IMR-90 (cell line): ENCODE data around the gene ZMIZ1. TPM values are rescaled to one million over a fixed set of nuclear protein-coding genes. Genes with fewer than 3 reads are reported as not detected.

Experiments
- ATAC-seq: fragments of 200-7000 bp; cut with Tn5 transposase; 2 replicates; pipeline ENCODE4 v1.9.1; 2020; ENCODE audit warnings: low read depth, mild to moderate bottlenecking, moderate library complexity
- BruUV-seq: library from RNA; stranded (reverse); fragments of 400-500 nt; replicated peaks from 2 replicates; lab custom pipeline; 2021; lab: Mats Ljungman, UMichigan
- CTCF ChIA-PET: fragments of 300-600 bp; formaldehyde crosslinking; extraction: SDS; loops from one replicate; lab custom pipeline; 2021; ENCODE audit warnings: antibody characterized with exemption; lab: Yijun Ruan, JAX
- POLR2A ChIA-PET: fragments of 300-600 bp; sonication (Branson Sonifier 250); formaldehyde crosslinking; loops from one replicate; lab custom pipeline; 2022; ENCODE audit warnings: antibody characterized with exemption; ENCODE audit not compliant: unreplicated experiment; lab: Charles Lee
- DNase-seq: peaks from one replicate; pipeline ENCODE4 v3.0.0; 2013
- H2AFZ ChIP-seq: replicated peaks from 2 replicates; pipeline ENCODE3; 2013; ENCODE audit warnings: low read length, mild to moderate bottlenecking; ENCODE audit not compliant: poor library complexity
- H2AK5ac ChIP-seq: 2 replicates; pipeline ENCODE4 v1.6.1; 2013; ENCODE audit warnings: low read depth, low read length, inconsistent platforms
- H2AK9ac ChIP-seq: replicated peaks from 2 replicates; pipeline ENCODE3; 2013; ENCODE audit warnings: mild to moderate bottlenecking, low read depth, low read length, moderate library complexity; ENCODE audit not compliant: poor library complexity
- H2BK120ac ChIP-seq: 2 replicates; pipeline ENCODE4 v1.6.1; 2013; ENCODE audit warnings: low read depth, low read length, inconsistent platforms
- H2BK15ac ChIP-seq: 3 replicates; pipeline ENCODE4 v1.6.1; 2013; ENCODE audit warnings: low read depth, low read length, inconsistent platforms
- H2BK20ac ChIP-seq: 2 replicates; pipeline ENCODE4 v1.6.1; 2013; ENCODE audit warnings: low read depth, mild to moderate bottlenecking, inconsistent platforms, low read length, moderate library complexity
- H2BK5ac ChIP-seq: 2 replicates; pipeline ENCODE4 v1.6.1; 2013; ENCODE audit warnings: mild to moderate bottlenecking, low read depth, low read length, inconsistent platforms; ENCODE audit not compliant: poor library complexity, severe bottlenecking
- H3K14ac ChIP-seq: replicated peaks from 2 replicates; pipeline ENCODE4 v1.6.1; 2013; ENCODE audit warnings: low read depth, low read length, inconsistent platforms
- H3K18ac ChIP-seq: 2 replicates; pipeline ENCODE4 v1.6.1; 2013; ENCODE audit warnings: low read depth, low read length, control low read depth
- H3K23ac ChIP-seq: 2 replicates; pipeline ENCODE4 v1.6.1; 2013; ENCODE audit warnings: low read depth, low read length, inconsistent platforms
- H3K27ac ChIP-seq: 2 replicates; pipeline ENCODE4 v1.5.1; 2013; ENCODE audit warnings: mild to moderate bottlenecking, control low read depth, low read length; ENCODE audit not compliant: insufficient read depth
- H3K27me3 ChIP-seq: 2 replicates; pipeline ENCODE4 v1.6.1; 2013; ENCODE audit warnings: low read length; ENCODE audit not compliant: control insufficient read depth, insufficient read depth
- H3K36me3 ChIP-seq: 2 replicates; pipeline ENCODE4 v1.6.1; 2013; ENCODE audit warnings: low read length, mixed read lengths; ENCODE audit not compliant: control insufficient read depth, insufficient read depth
- H3K4ac ChIP-seq: 2 replicates; pipeline ENCODE4 v1.6.1; 2013; ENCODE audit warnings: low read depth, low read length, inconsistent platforms
- H3K4me1 ChIP-seq: 2 replicates; pipeline ENCODE4 v1.6.1; 2013; ENCODE audit warnings: low read length, mixed read lengths; ENCODE audit not compliant: control insufficient read depth, insufficient read depth
- H3K4me2 ChIP-seq: 2 replicates; pipeline ENCODE4 v1.6.1; 2013; ENCODE audit warnings: low read depth, mild to moderate bottlenecking, control low read depth, low read length, moderate library complexity
- H3K4me3 ChIP-seq: 2 replicates; pipeline ENCODE4 v1.5.1; 2013; ENCODE audit warnings: low read depth, mild to moderate bottlenecking, control low read depth, low read length, moderate library complexity; ENCODE audit not compliant: insufficient read depth
- H3K56ac ChIP-seq: 2 replicates; pipeline ENCODE4 v1.6.1; 2013; ENCODE audit warnings: low read length, inconsistent platforms; ENCODE audit not compliant: insufficient read depth; ENCODE audit errors: extremely low read depth
- H3K79me1 ChIP-seq, 2 experiments: 2 replicates each; pipeline ENCODE4 v1.6.1; 2013; ENCODE audit warnings: low read length in 2 of 2, inconsistent platforms in 1 of 2, low read depth in 1 of 2
- H3K9ac ChIP-seq: 2 replicates; pipeline ENCODE4 v1.6.1; 2013; ENCODE audit warnings: low read depth, low read length, control low read depth
- H3K9me1 ChIP-seq: 2 replicates; pipeline ENCODE4 v1.6.1; 2013; ENCODE audit warnings: low read length, inconsistent platforms; ENCODE audit not compliant: insufficient read depth
- H3K9me3 ChIP-seq: 2 replicates; pipeline ENCODE4 v1.6.1; 2013; ENCODE audit warnings: low read length; ENCODE audit not compliant: control insufficient read depth, insufficient read depth
- H4K20me1 ChIP-seq: 2 replicates; pipeline ENCODE4 v1.6.1; 2013; ENCODE audit warnings: low read length, inconsistent platforms; ENCODE audit not compliant: insufficient read depth
- H4K5ac ChIP-seq: 2 replicates; pipeline ENCODE4 v1.6.1; 2013; ENCODE audit warnings: mild to moderate bottlenecking, low read depth, low read length, control low read depth
- H4K8ac ChIP-seq, 2 experiments: 2 replicates each; pipeline ENCODE4 v1.6.1; 2013; ENCODE audit warnings: low read depth in 2 of 2, low read length in 2 of 2, control low read depth in 1 of 2, inconsistent platforms in 1 of 2
- H4K91ac ChIP-seq: 2 replicates; pipeline ENCODE4 v1.6.1; 2013; ENCODE audit warnings: low read depth, low read length, inconsistent platforms; ENCODE audit not compliant: insufficient read depth
- CTCF ChIP-seq: conservative IDR thresholded peaks from 2 replicates; pipeline ENCODE4 v1.5.1; 2012; ENCODE audit warnings: mild to moderate bottlenecking, low read depth, low read length, improper control_type of control experiment
- FOS ChIP-seq: fragments of 150-350 bp; IDR thresholded peaks from 2 replicates; pipeline ENCODE4 v1.6.1; 2016; ENCODE audit warnings: low read depth, low read length
- MAFK ChIP-seq: IDR thresholded peaks from 2 replicates; pipeline ENCODE4 v1.6.1; 2012; ENCODE audit warnings: low read depth, low read length, improper control_type of control experiment
- MAZ ChIP-seq: IDR thresholded peaks from 2 replicates; pipeline ENCODE4 v1.6.1; 2012; ENCODE audit warnings: low read depth, mild to moderate bottlenecking, low read length, improper control_type of control experiment, moderate library complexity, borderline replicate concordance
- MXI1 ChIP-seq: IDR thresholded peaks from 2 replicates; pipeline ENCODE4 v1.6.1; 2012; ENCODE audit warnings: low read depth, mild to moderate bottlenecking, low read length, moderate library complexity, borderline replicate concordance
- NFE2L2 ChIP-seq: fragments of 150-350 bp; IDR thresholded peaks from 2 replicates; pipeline ENCODE4 v1.6.1; 2016; ENCODE audit warnings: low read depth, mild to moderate bottlenecking, low read length
- POLR2A ChIP-seq: IDR thresholded peaks from 2 replicates; pipeline ENCODE4 v1.6.1; 2012; ENCODE audit warnings: mild to moderate bottlenecking, low read depth, low read length
- RAD21 ChIP-seq: IDR thresholded peaks from 2 replicates; pipeline ENCODE4 v1.6.1; 2012; ENCODE audit warnings: low read length, improper control_type of control experiment
- RCOR1 ChIP-seq: IDR thresholded peaks from 2 replicates; pipeline ENCODE4 v1.6.1; 2012; ENCODE audit warnings: mild to moderate bottlenecking, low read length, improper control_type of control experiment; ENCODE audit not compliant: insufficient replicate concordance
- RFX5 ChIP-seq: IDR thresholded peaks from 2 replicates; pipeline ENCODE4 v1.8.0; 2012; ENCODE audit warnings: low read depth, mild to moderate bottlenecking, low read length, moderate library complexity
- WGBS, 2 experiments: methylation state at CpG; one replicate each; pipeline versions ENCODE4 v1.1.5 to v1.1.7; 2013; ENCODE audit warnings: missing lambda C conversion rate in 2 of 2; ENCODE audit not compliant: insufficient read length in 1 of 2; ENCODE audit errors: extremely low coverage in 2 of 2; 5-methylcytosine and 5-hydroxymethylcytosine counted together
- dilution Hi-C: fragments of 300-500 bp; cut with HindIII; formaldehyde crosslinking; loops from one replicate; pipeline ENCODE4 v1.14.3; 2018; ENCODE audit warnings: low sequenced_read_pairs; ENCODE audit not compliant: unreplicated experiment
- in situ Hi-C: fragments of 300-500 bp; cut with MboI; formaldehyde crosslinking; loops from 3 replicates; pipeline ENCODE4 v1.14.3; 2019; ENCODE audit warnings: low sequenced_read_pairs, inconsistent platforms, mixed read lengths
- intact Hi-C: fragments of 100-400 bp; cut with micrococcal nuclease; formaldehyde crosslinking; loops from 2 replicates; pipeline ENCODE4 v1.10.0; 2022
- polyA plus RNA-seq, 3 experiments: library from polyadenylated mRNA; depleted of rRNA; stranded (reverse); fragments of >200 nt; gene quantifications; 2 replicates each; pipeline ENCODE4 v1.2.3, GENCODE V29; 2012; ENCODE audit warnings: low replicate concordance in 1 of 3
- total RNA-seq: library from RNA; depleted of rRNA; stranded (reverse); fragments of >200 nt; gene quantifications from 2 replicates; pipeline ENCODE4 v1.2.3, GENCODE V29; 2012

ZMIZ1 gene
- total and polyA plus RNA-seq, 2 of the 4 experiments (the other 2 are of a cell fraction), result 6.6 to 48.7 TPM

- TF ChIP-seq CTCF (no peak), MXI1 (no peak)
Measured at GRCh38 chr10:79178070-79178576, 109.4 kb downstream of the ZMIZ1 start (continued).

- ChIA-PET POLR2A (no interaction called here), CTCF (no interaction called here)
- peak overlapping the region; percentile 47 for H2AFZ ChIP-seq
- peaks cover 59% of the 10 kb centered on the region for H3K9me1 ChIP-seq
- peak; percentile 93 for DNase-seq
- peak overlapping the region; percentile 79 for H3K27ac ChIP-seq
- H4K91ac ChIP-seq, result peak overlapping the region; percentile 94
- H3K9me3 ChIP-seq, result no peaks in the 10 kb centered on the region
- peaks cover 82% of the 10 kb centered on the region for H3K4me1 ChIP-seq
- peak overlapping the region; percentile 94 for H3K23ac ChIP-seq
- no peaks in the 10 kb centered on the region for H3K27me3 ChIP-seq
- peak overlapping the region; percentile 85 for H3K4ac ChIP-seq
- peak; percentile 74 for ATAC-seq
- H3K4me2 ChIP-seq, result peak overlapping the region; percentile 3; the same call in 1 of the 2 replicates
- in situ Hi-C loops (no loop called here), intact Hi-C loops (loop anchor here (2.0 to 5.0 kb wide), 2 partner anchors 20 to 106 kb away; no protein-coding TSS in a partner anchor), dilution Hi-C loops (no loop called here)
- no peak overlapping the region for H3K4me3 ChIP-seq
- 0 out of 2 replicates have a peak overlapping the region, but pooled peaks have one; percentile 22 for H3K9ac ChIP-seq
- peak overlapping the region; percentile 19; the same call in 1 of the 2 replicates for H3K18ac ChIP-seq
- peak overlapping the region; percentile 91 for H2AK9ac ChIP-seq
- no TSS peak for BruUV-seq
- peaks cover 47 to 96% of the 10 kb centered on the region in 2 experiments for H3K79me1 ChIP-seq
- H2BK15ac ChIP-seq, result peak overlapping the region; percentile 79; the same call in 2 of the 3 replicates
- peak overlapping the region; percentile 75 for H2BK120ac ChIP-seq
- no CpG with 5 or more reads among the region's 9 CpGs for WGBS, 2 experiments
- peak overlapping the region; percentile 91 for H3K14ac ChIP-seq
- peak overlapping the region; percentile 73 for H2BK20ac ChIP-seq
- peak overlapping the region; percentile 81 to 89 for H4K8ac ChIP-seq
- peaks cover 12% of the 10 kb centered on the region for H3K36me3 ChIP-seq
- peak overlapping the region; percentile 99 for H2AK5ac ChIP-seq
- H4K20me1 ChIP-seq, result peaks cover 57% of the 10 kb centered on the region
- peak overlapping the region; percentile 71; the same call in 1 of the 2 replicates for H3K56ac ChIP-seq
- H4K5ac ChIP-seq, result no peak overlapping the region
- H2BK5ac ChIP-seq, result peak overlapping the region; percentile 78
- TF ChIP-seq MXI1 (no peak), RFX5 (no peak), MAFK (no peak), MAZ (peak; percentile 71; the same call in 1 of the 2 replicates), POLR2A (no peak), CTCF (0 out of 2 replicates have a peak, but pooled peaks have one; percentile 5), NFE2L2 (0 out of 2 replicates have a peak, but pooled peaks have one; percentile 5), RAD21 (peak; percentile 26), RCOR1 (peak; percentile 63), FOS (0 out of 2 replicates have a peak, but pooled peaks have one; percentile 52)
Measured at GRCh38 chr10:79178614-79179163, 109.9 kb downstream of the ZMIZ1 start.
